ENCODE results near the gene MAGI3. TPM values are rescaled to one million over a fixed set of nuclear protein-coding genes. Genes with fewer than 3 reads are reported as not detected.

Gene MAGI3
- total and polyA plus RNA-seq, 3 experiments from 2014 or later, result 1.8 to 3.2 (median 3.1) TPM

- no peak overlapping the region for H3K4me3 ChIP-seq (ENCODE audit: low read length)
- H3K27ac ChIP-seq (ENCODE audit: low read depth, low read length), result no peak overlapping the region
- POLR2A ChIA-PET, result interaction anchor here (0.5 kb wide), 1 partner anchor 29 kb away, joined by 5 read pairs; no protein-coding TSS in a partner anchor
- no peaks in the 10 kb centered on the region for H3K27me3 Mint-ChIP-seq
- DNase-seq, result no peak
- H3K9me3 Mint-ChIP-seq, result no peaks in the 10 kb centered on the region
- H3K27me3 ChIP-seq (ENCODE audit: insufficient read depth, low read length, poor library complexity, severe bottlenecking), result no peaks in the 10 kb centered on the region
- H3K36me3 Mint-ChIP-seq, result peaks cover 0 to 1% (median 0%) of the 10 kb centered on the region in 3 donors
- H3K4me1 ChIP-seq (ENCODE audit: insufficient read depth, low read length), result no peaks in the 10 kb centered on the region
- H3K9me3 ChIP-seq (ENCODE audit: low read length), result no peaks in the 10 kb centered on the region
- H3K4me1 Mint-ChIP-seq, result no peaks in the 10 kb centered on the region
- CTCF ChIA-PET, result no interaction called here
- H3K27ac Mint-ChIP-seq, result no peak overlapping the region
- H3K4me3 Mint-ChIP-seq, result no peak overlapping the region
- no peaks in the 10 kb centered on the region for H3K36me3 ChIP-seq (ENCODE audit: insufficient read depth, low read length)
These were observed 262.5 kb downstream of the MAGI3 start for GRCh38 chr1:113652771-113653170.

GRCh38 chr1:113653741-113654140 lies 263.4 kb downstream of the MAGI3 start:
- Histone ChIP-seq H3K27me3 (ENCODE audit: insufficient read depth, low read length, poor library complexity, severe bottlenecking) (no peaks in the 10 kb centered on the region), H3K4me1 (ENCODE audit: insufficient read depth, low read length) (no peaks in the 10 kb centered on the region), H3K4me3 (ENCODE audit: low read length) (no peak overlapping the region), H3K36me3 (ENCODE audit: insufficient read depth, low read length) (no peaks in the 10 kb centered on the region), H3K9me3 (ENCODE audit: low read length) (no peaks in the 10 kb centered on the region), H3K27ac (ENCODE audit: low read depth, low read length) (no peak overlapping the region)
- no peaks in the 10 kb centered on the region for H3K4me1 Mint-ChIP-seq
- peaks cover 0 to 1% (median 0%) of the 10 kb centered on the region in 3 donors for H3K36me3 Mint-ChIP-seq
- H3K9me3 Mint-ChIP-seq, result no peaks in the 10 kb centered on the region
- DNase-seq, result no peak
- H3K27me3 Mint-ChIP-seq, result no peaks in the 10 kb centered on the region
- H3K4me3 Mint-ChIP-seq, result no peak overlapping the region
- ChIA-PET CTCF (no interaction called here), POLR2A (no interaction called here)
- H3K27ac Mint-ChIP-seq, result no peak overlapping the region

- no peak for DNase-seq
- ChIA-PET CTCF (no interaction called here), POLR2A (no interaction called here)
- Histone ChIP-seq H3K4me3 (ENCODE audit: low read length) (no peak overlapping the region), H3K27me3 (ENCODE audit: insufficient read depth, low read length, poor library complexity, severe bottlenecking) (no peaks in the 10 kb centered on the region), H3K9me3 (ENCODE audit: low read length) (no peaks in the 10 kb centered on the region), H3K27ac (ENCODE audit: low read depth, low read length) (no peak overlapping the region), H3K4me1 (ENCODE audit: insufficient read depth, low read length) (no peaks in the 10 kb centered on the region), H3K36me3 (ENCODE audit: insufficient read depth, low read length) (no peaks in the 10 kb centered on the region)
- H3K9me3 Mint-ChIP-seq, result no peaks in the 10 kb centered on the region
- H3K27ac Mint-ChIP-seq, result no peak overlapping the region
- no peak overlapping the region for H3K4me3 Mint-ChIP-seq
- no peaks in the 10 kb centered on the region for H3K4me1 Mint-ChIP-seq
- peaks cover 0 to 1% (median 0%) of the 10 kb centered on the region in 3 donors for H3K36me3 Mint-ChIP-seq
- no peaks in the 10 kb centered on the region for H3K27me3 Mint-ChIP-seq
These were observed 264.6 kb downstream of the MAGI3 start for GRCh38 chr1:113654883-113655282.

GRCh38 chr1:113657126-113657525 lies 266.8 kb downstream of the MAGI3 start:
- Histone ChIP-seq H3K27ac (ENCODE audit: low read depth, low read length) (no peak overlapping the region), H3K27me3 (ENCODE audit: insufficient read depth, low read length, poor library complexity, severe bottlenecking) (no peaks in the 10 kb centered on the region), H3K4me1 (ENCODE audit: insufficient read depth, low read length) (no peaks in the 10 kb centered on the region), H3K4me3 (ENCODE audit: low read length) (no peak overlapping the region), H3K9me3 (ENCODE audit: low read length) (no peaks in the 10 kb centered on the region), H3K36me3 (ENCODE audit: insufficient read depth, low read length) (no peaks in the 10 kb centered on the region)
- no peak for DNase-seq
- H3K27ac Mint-ChIP-seq, result no peak overlapping the region
- POLR2A ChIA-PET, result no interaction called here
- no peaks in the 10 kb centered on the region for H3K4me1 Mint-ChIP-seq
- peaks cover 0 to 1% (median 0%) of the 10 kb centered on the region in 3 donors for H3K36me3 Mint-ChIP-seq
- no peaks in the 10 kb centered on the region for H3K9me3 Mint-ChIP-seq
- H3K27me3 Mint-ChIP-seq, result no peaks in the 10 kb centered on the region
- CTCF ChIA-PET, result interaction anchor here (1.3 kb wide), 1 partner anchor 21 kb away, joined by 3 read pairs; no protein-coding TSS in a partner anchor
- H3K4me3 Mint-ChIP-seq, result no peak overlapping the region

- H3K4me3 Mint-ChIP-seq, result no peak overlapping the region
- H3K27ac Mint-ChIP-seq, result no peak overlapping the region
- Histone ChIP-seq H3K27me3 (ENCODE audit: insufficient read depth, low read length, poor library complexity, severe bottlenecking) (no peaks in the 10 kb centered on the region), H3K4me1 (ENCODE audit: insufficient read depth, low read length) (no peaks in the 10 kb centered on the region), H3K36me3 (ENCODE audit: insufficient read depth, low read length) (no peaks in the 10 kb centered on the region), H3K9me3 (ENCODE audit: low read length) (no peaks in the 10 kb centered on the region), H3K4me3 (ENCODE audit: low read length) (no peak overlapping the region), H3K27ac (ENCODE audit: low read depth, low read length) (no peak overlapping the region)
- ChIA-PET POLR2A (no interaction called here), CTCF (interaction anchor here (1.3 kb wide), 1 partner anchor 21 kb away, joined by 3 read pairs; no protein-coding TSS in a partner anchor)
- no peaks in the 10 kb centered on the region for H3K9me3 Mint-ChIP-seq
- no peaks in the 10 kb centered on the region for H3K4me1 Mint-ChIP-seq
- no peaks in the 10 kb centered on the region for H3K27me3 Mint-ChIP-seq
- H3K36me3 Mint-ChIP-seq, result peaks cover 0 to 1% (median 0%) of the 10 kb centered on the region in 3 donors
- no peak for DNase-seq
These were observed 267.3 kb downstream of the MAGI3 start for GRCh38 chr1:113657556-113658063.

- no peaks in the 10 kb centered on the region for H3K9me3 Mint-ChIP-seq
- POLR2A ChIA-PET, result no interaction called here
- CTCF ChIA-PET, result no interaction called here
These were observed 268.7 kb downstream of the MAGI3 start for GRCh38 chr1:113659035-113659434.

GRCh38 chr1:113659556-113659955 lies 269.2 kb downstream of the MAGI3 start:
- Histone ChIP-seq H3K27me3 (ENCODE audit: insufficient read depth, low read length, poor library complexity, severe bottlenecking) (no peaks in the 10 kb centered on the region), H3K27ac (ENCODE audit: low read depth, low read length) (no peak overlapping the region), H3K9me3 (ENCODE audit: low read length) (no peaks in the 10 kb centered on the region), H3K4me3 (ENCODE audit: low read length) (no peak overlapping the region), H3K4me1 (ENCODE audit: insufficient read depth, low read length) (no peaks in the 10 kb centered on the region), H3K36me3 (ENCODE audit: insufficient read depth, low read length) (no peaks in the 10 kb centered on the region)
- no peak overlapping the region for H3K27ac Mint-ChIP-seq
- POLR2A ChIA-PET, result no interaction called here
- no peaks in the 10 kb centered on the region for H3K9me3 Mint-ChIP-seq
- DNase-seq, result no peak
- no peak overlapping the region for H3K4me3 Mint-ChIP-seq
- H3K36me3 Mint-ChIP-seq, result no peaks in the 10 kb centered on the region
- H3K27me3 Mint-ChIP-seq, result no peaks in the 10 kb centered on the region
- CTCF ChIA-PET, result no interaction called here
- no peaks in the 10 kb centered on the region for H3K4me1 Mint-ChIP-seq

More at GRCh38 chr1:113659035-113659434, 268.7 kb downstream of the MAGI3 start:
- Histone ChIP-seq H3K36me3 (ENCODE audit: insufficient read depth, low read length) (no peaks in the 10 kb centered on the region), H3K27me3 (ENCODE audit: insufficient read depth, low read length, poor library complexity, severe bottlenecking) (no peaks in the 10 kb centered on the region), H3K27ac (ENCODE audit: low read depth, low read length) (no peak overlapping the region), H3K9me3 (ENCODE audit: low read length) (no peaks in the 10 kb centered on the region), H3K4me3 (ENCODE audit: low read length) (no peak overlapping the region), H3K4me1 (ENCODE audit: insufficient read depth, low read length) (no peaks in the 10 kb centered on the region)
- H3K27ac Mint-ChIP-seq, result no peak overlapping the region
- no peaks in the 10 kb centered on the region for H3K36me3 Mint-ChIP-seq
- no peak for DNase-seq
- no peaks in the 10 kb centered on the region for H3K4me1 Mint-ChIP-seq
- no peaks in the 10 kb centered on the region for H3K27me3 Mint-ChIP-seq
- H3K4me3 Mint-ChIP-seq, result no peak overlapping the region

GRCh38 chr1:113660088-113660487 lies 269.8 kb downstream of the MAGI3 start:
- Mint-ChIP-seq H3K4me3 (no peak overlapping the region), H3K9me3 (no peaks in the 10 kb centered on the region), H3K27ac (no peak overlapping the region), H3K27me3 (no peaks in the 10 kb centered on the region), H3K4me1 (no peaks in the 10 kb centered on the region), H3K36me3 (no peaks in the 10 kb centered on the region)
- no peak overlapping the region for H3K4me3 ChIP-seq (ENCODE audit: low read length)
- no peak overlapping the region for H3K27ac ChIP-seq (ENCODE audit: low read depth, low read length)
- no peaks in the 10 kb centered on the region for H3K9me3 ChIP-seq (ENCODE audit: low read length)
- DNase-seq, result no peak
- POLR2A ChIA-PET, result no interaction called here
- CTCF ChIA-PET, result no interaction called here
- no peaks in the 10 kb centered on the region for H3K36me3 ChIP-seq (ENCODE audit: insufficient read depth, low read length)
- no peaks in the 10 kb centered on the region for H3K4me1 ChIP-seq (ENCODE audit: insufficient read depth, low read length)
- no peaks in the 10 kb centered on the region for H3K27me3 ChIP-seq (ENCODE audit: insufficient read depth, low read length, poor library complexity, severe bottlenecking)

GRCh38 chr1:113662101-113662500 lies 271.8 kb downstream of the MAGI3 start:
- Mint-ChIP-seq H3K27me3 (no peaks in the 10 kb centered on the region), H3K4me1 (no peaks in the 10 kb centered on the region), H3K36me3 (no peaks in the 10 kb centered on the region), H3K9me3 (no peaks in the 10 kb centered on the region), H3K27ac (no peak overlapping the region), H3K4me3 (no peak overlapping the region)
- Histone ChIP-seq H3K4me1 (ENCODE audit: insufficient read depth, low read length) (no peaks in the 10 kb centered on the region), H3K27me3 (ENCODE audit: insufficient read depth, low read length, poor library complexity, severe bottlenecking) (no peaks in the 10 kb centered on the region), H3K27ac (ENCODE audit: low read depth, low read length) (no peak overlapping the region), H3K4me3 (ENCODE audit: low read length) (no peak overlapping the region), H3K36me3 (ENCODE audit: insufficient read depth, low read length) (no peaks in the 10 kb centered on the region), H3K9me3 (ENCODE audit: low read length) (no peaks in the 10 kb centered on the region)
- ChIA-PET POLR2A (no interaction called here), CTCF (no interaction called here)
- DNase-seq, result no peak
